Measurements from ENCODE around the gene HEYL.

The HEYL gene

GRCh38 chr1:39670689-39671088 is 31.2 kb upstream of the HEYL start:
- Histone ChIP-seq H3K9me2 (replicated peaks; ENCODE audit: low read depth, low read length) (no peaks in the 10 kb centered on the region), H3K9ac (ENCODE audit: low read depth, low read length, poor library complexity, severe bottlenecking) (no peak overlapping the region), H3K36me3 (ENCODE audit: insufficient read depth, low read length) (no peaks in the 10 kb centered on the region), H3K4me2 (ENCODE audit: low read depth, low read length, poor library complexity, severe bottlenecking) (no peak overlapping the region), H3F3A (ENCODE audit: low read depth) (no peaks in the 10 kb centered on the region), H3K4me3 (ENCODE audit: low read length, poor library complexity, severe bottlenecking) (no peak overlapping the region), H3K79me2 (ENCODE audit: insufficient read depth, low read length) (no peaks in the 10 kb centered on the region), H4K20me1 (ENCODE audit: insufficient read depth, low read length, poor library complexity, severe bottlenecking) (no peaks in the 10 kb centered on the region), H3K9me3 (ENCODE audit: insufficient read depth, low read depth, low read length) (no peaks in the 10 kb centered on the region), H3K4me1 (ENCODE audit: insufficient read depth, low read length, poor library complexity, severe bottlenecking) (no peaks in the 10 kb centered on the region), H2AFZ (ENCODE audit: low read length) (no peak overlapping the region), H3K27me3 (ENCODE audit: insufficient read depth, low read length, poor library complexity, severe bottlenecking) (no peaks in the 10 kb centered on the region)
- TF ChIP-seq EZH2phosphoT487 (IDR thresholded peaks at IDR 0.05; ENCODE audit: borderline replicate concordance) (no peak), CTCF (conservative IDR thresholded peaks at IDR 0.05; ENCODE audit: low read length) (no peak)

DNA sequence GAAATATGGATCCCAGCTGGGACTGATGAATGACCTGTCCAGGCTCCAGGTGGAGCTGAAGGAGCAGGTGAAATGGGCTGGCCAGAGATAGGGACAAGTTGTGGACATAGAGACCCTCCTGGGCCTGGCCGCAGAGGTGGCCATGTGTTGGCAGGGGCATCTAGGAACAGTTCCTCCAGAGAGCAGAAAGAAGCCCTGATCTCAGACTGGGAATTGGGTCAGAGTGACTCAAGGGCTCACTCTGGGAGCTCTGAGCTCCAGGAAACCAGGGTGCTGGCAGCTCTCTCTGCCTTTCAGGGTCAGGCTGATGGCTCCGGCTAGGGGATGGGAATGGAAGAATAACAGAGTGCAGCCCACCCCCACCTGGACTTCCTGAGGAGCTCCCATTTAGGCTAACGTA is 29.5 kb upstream of the HEYL start:
- Histone ChIP-seq H3K9me3 (ENCODE audit: insufficient read depth, low read depth, low read length) (no peaks in the 10 kb centered on the region), H3K27me3 (ENCODE audit: insufficient read depth, low read length, poor library complexity, severe bottlenecking) (no peaks in the 10 kb centered on the region)
- no peak for TF ChIP-seq CTCF (conservative IDR thresholded peaks at IDR 0.05; ENCODE audit: low read length)

GRCh38 chr1:39668111-39668510 is 28.7 kb upstream of the HEYL start:
- H3K9me3 ChIP-seq (ENCODE audit: insufficient read depth, low read depth, low read length): no peaks in the 10 kb centered on the region
- H4K20me1 ChIP-seq (ENCODE audit: insufficient read depth, low read length, poor library complexity, severe bottlenecking): no peaks in the 10 kb centered on the region
- no peak overlapping the region for H3K4me2 ChIP-seq (ENCODE audit: low read depth, low read length, poor library complexity, severe bottlenecking)
- H3K36me3 ChIP-seq (ENCODE audit: insufficient read depth, low read length): no peaks in the 10 kb centered on the region
- H3K9me2 ChIP-seq (replicated peaks; ENCODE audit: low read depth, low read length): no peaks in the 10 kb centered on the region
- no peaks in the 10 kb centered on the region for H3F3A ChIP-seq (ENCODE audit: low read depth)
- no peaks in the 10 kb centered on the region for H3K4me1 ChIP-seq (ENCODE audit: insufficient read depth, low read length, poor library complexity, severe bottlenecking)
- no peaks in the 10 kb centered on the region for H3K27me3 ChIP-seq (ENCODE audit: insufficient read depth, low read length, poor library complexity, severe bottlenecking)
- TF ChIP-seq EZH2phosphoT487 (IDR thresholded peaks at IDR 0.05; ENCODE audit: borderline replicate concordance) (no peak), CTCF (conservative IDR thresholded peaks at IDR 0.05; ENCODE audit: low read length) (no peak)
- no peak overlapping the region for H3K4me3 ChIP-seq (ENCODE audit: low read length, poor library complexity, severe bottlenecking)
- H3K79me2 ChIP-seq (ENCODE audit: insufficient read depth, low read length): no peaks in the 10 kb centered on the region
- no peak overlapping the region for H3K9ac ChIP-seq (ENCODE audit: low read depth, low read length, poor library complexity, severe bottlenecking)
- H2AFZ ChIP-seq (ENCODE audit: low read length): no peak overlapping the region

More for the DNA sequence above, 29.5 kb upstream of the HEYL start:
- H4K20me1 ChIP-seq (ENCODE audit: insufficient read depth, low read length, poor library complexity, severe bottlenecking): no peaks in the 10 kb centered on the region
- no peaks in the 10 kb centered on the region for H3F3A ChIP-seq (ENCODE audit: low read depth)
- H3K9ac ChIP-seq (ENCODE audit: low read depth, low read length, poor library complexity, severe bottlenecking): no peak overlapping the region
- no peak overlapping the region for H3K4me2 ChIP-seq (ENCODE audit: low read depth, low read length, poor library complexity, severe bottlenecking)
- no peak overlapping the region for H2AFZ ChIP-seq (ENCODE audit: low read length)
- no peaks in the 10 kb centered on the region for H3K79me2 ChIP-seq (ENCODE audit: insufficient read depth, low read length)
- H3K9me2 ChIP-seq (replicated peaks; ENCODE audit: low read depth, low read length): no peaks in the 10 kb centered on the region
- H3K36me3 ChIP-seq (ENCODE audit: insufficient read depth, low read length): no peaks in the 10 kb centered on the region
- no peak overlapping the region for H3K4me3 ChIP-seq (ENCODE audit: low read length, poor library complexity, severe bottlenecking)
- H3K4me1 ChIP-seq (ENCODE audit: insufficient read depth, low read length, poor library complexity, severe bottlenecking): no peaks in the 10 kb centered on the region
